ENCODE results near the gene NKAIN2.

- TF ChIP-seq CTCF (IDR thresholded peaks at IDR 0.05), result no peak
- no peak for TF ChIP-seq POLR2AphosphoS5 (IDR thresholded peaks at IDR 0.05)
- TF ChIP-seq EP300 (IDR thresholded peaks at IDR 0.05), result no peak
- TF ChIP-seq POLR2A (IDR thresholded peaks at IDR 0.05), result no peak
These were observed 526.5 kb downstream of the NKAIN2 start for GRCh38 chr6:124330197-124330596.

All from sigmoid colon (tissue), 4 donors.